Esophagus muscularis mucosa (tissue), 4 donors: ENCODE data around the gene NTN3. TPM values are rescaled to one million over a fixed set of nuclear protein-coding genes. Genes with fewer than 3 reads are reported as not detected.
A peak's percentile ranks its signal among the peaks of the same experiment; 100 is the strongest.

ENCODE experiments used
- DNase-seq: peaks from one replicate; pipeline ENCODE4 v3.0.0-alpha.2; 2017; ENCODE audit errors: extremely low spot score
- H3K27ac ChIP-seq, 4 donors: fragments of 200-600 bp; sonication (generic); replicated peaks in 1 of 4; 1 replicate in 3 of 4; 2 replicates in 1 of 4; pipeline ENCODE4 v1.5.1; 2016 to 2019; ENCODE audit warnings: mild to moderate bottlenecking in 1 of 4
- H3K27me3 ChIP-seq, 4 donors: fragments of 200-600 bp; sonication (generic); one replicate each; pipeline versions ENCODE4 v1.5.1 to v1.6.0; 2016 to 2019
- H3K36me3 ChIP-seq, 4 donors: fragments of 200-600 bp; sonication (generic); one replicate each; pipeline ENCODE4 v1.5.1; 2016 to 2019
- H3K4me1 ChIP-seq, 4 donors: fragments of 200-600 bp; sonication (generic); one replicate each; pipeline ENCODE4 v1.5.1; 2016 to 2019
- H3K4me3 ChIP-seq, 4 donors: fragments of 200-600 bp; sonication (generic); 1 replicate in 2 of 4; 2 replicates in 2 of 4; pipeline ENCODE4 v1.5.1; 2016 to 2019; ENCODE audit warnings: mild to moderate bottlenecking in 4 of 4, moderate library complexity in 1 of 4
- H3K9me3 ChIP-seq, 4 donors: fragments of 200-600 bp; sonication (generic); 1 replicate in 3 of 4; 2 replicates in 1 of 4; pipeline ENCODE4 v1.5.1; 2016 to 2019
- CTCF ChIP-seq, 3 experiments: fragments of 200-600 bp in 2 of 3; fragments of 450-650 bp in 1 of 3; sonication (generic) in 2 of 3; IDR thresholded peaks; one replicate each; pipeline ENCODE4 v1.5.1; 2017 to 2019; ENCODE audit warnings: antibody characterized with exemption in 3 of 3, mild to moderate bottlenecking in 2 of 3, moderate library complexity in 1 of 3
- EP300 ChIP-seq: sonication (generic); formaldehyde crosslinking; IDR thresholded peaks from one replicate; pipeline ENCODE4 v1.6.1; 2017; ENCODE audit warnings: antibody characterized with exemption
- POLR2A ChIP-seq: fragments of 450-650 bp; IDR thresholded peaks from one replicate; pipeline ENCODE4 v1.6.1; 2017; ENCODE audit warnings: antibody characterized with exemption, moderate library complexity, mild to moderate bottlenecking, low read depth
- POLR2AphosphoS5 ChIP-seq, 2 donors: sonication (generic); formaldehyde crosslinking; IDR thresholded peaks; one replicate each; pipeline ENCODE4 v1.6.1; 2017; ENCODE audit warnings: antibody characterized with exemption in 2 of 2
- WGBS: methylation state at CpG from one replicate; pipeline ENCODE4 v1.1.5; 2018; 5-methylcytosine and 5-hydroxymethylcytosine counted together
- intact Hi-C: fragments of 100-400 bp; cut with DNase I; formaldehyde crosslinking; loops from one replicate; pipeline ENCODE4 v1.15.1; 2023
- total RNA-seq, 4 donors: library from RNA; depleted of rRNA; stranded (reverse); fragments of >200 nt; gene quantifications; one replicate each; pipeline versions ENCODE4 v1.1.0 to v1.2.1, GENCODE V29; 2016

Gene NTN3
- total RNA-seq, 4 donors from 2014 or later = 0.19 to 0.42 (median 0.29) TPM; not detected in 1

GRCh38 chr16:2458887-2459646, 12.0 kb upstream of the NTN3 start:
- WGBS = 25% methylated on average over 17 of the region's 18 CpGs
- H3K36me3 ChIP-seq = peaks cover 0 to 11% (median 9%) of the 10 kb centered on the region in 4 donors

GRCh38 chr16:2459647-2460390, 11.3 kb upstream of the NTN3 start, which contains the start of gene TEDC2:
Gene TEDC2 (plus strand): TSS chr16:2460109. CDS start chr16:2460145, 36 bp downstream.
- Histone ChIP-seq H3K4me3 (peak within 1 kb of the TSS; percentile 53 to 64 (median 59)), H3K27ac (peak within 1 kb of the TSS; percentile 45 to 57 (median 55)), H3K4me1 (peaks cover 15 to 20% (median 17%) of the 10 kb centered on the region in 4 donors), H3K36me3 (peaks cover 0 to 10% (median 9%) of the 10 kb centered on the region in 4 donors), H3K9me3 (no peaks in the 10 kb centered on the region), H3K27me3 (no peaks in the 10 kb centered on the region)
- no peak for TF ChIP-seq EP300
- TF ChIP-seq POLR2AphosphoS5 (IDR thresholded peaks at IDR 0.05) = peak in 1 of 2 donors; percentile 77
- under 1% methylated on average over 18 of the region's 66 CpGs for WGBS
- DNase-seq = peak; percentile 98
- intact Hi-C loops = loop anchor here (5.0 kb wide), 1 partner anchor 42 kb away; no protein-coding TSS in a partner anchor

More at GRCh38 chr16:2458887-2459646, 12.0 kb upstream of the NTN3 start:
- Histone ChIP-seq H3K4me1 (peaks cover 15 to 20% (median 17%) of the 10 kb centered on the region in 4 donors), H3K27me3 (no peaks in the 10 kb centered on the region), H3K9me3 (no peaks in the 10 kb centered on the region), H3K27ac (peak overlapping the region; percentile 45 to 57 (median 55)), H3K4me3 (peak overlapping the region; percentile 53 to 64 (median 59))
- intact Hi-C loops = loop anchor here (5.0 kb wide), 1 partner anchor 43 kb away; no protein-coding TSS in a partner anchor
- TF ChIP-seq EP300 = no peak
- DNase-seq = no peak

DNA sequence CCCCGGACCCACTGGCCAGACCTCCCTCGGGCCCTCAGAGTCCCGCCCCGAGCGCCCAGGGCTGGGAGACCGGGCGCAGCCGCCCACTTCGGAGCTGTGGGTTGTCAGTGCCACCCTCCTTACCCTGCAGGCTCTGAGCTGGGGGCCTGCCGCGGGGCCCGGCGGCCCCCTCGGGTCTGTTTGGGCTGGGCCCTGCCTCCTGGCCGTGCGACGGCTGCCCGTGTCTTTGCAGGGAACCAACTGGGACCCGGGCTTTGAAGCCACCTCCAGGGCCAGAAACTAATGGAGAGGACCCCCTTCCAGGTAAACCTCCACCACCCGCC, 10.7 kb upstream of the NTN3 start:
- H3K27ac ChIP-seq = peak overlapping the region in 1 of 4 donors; percentile 57
- 40% methylated on average over 2 of the region's 20 CpGs for WGBS
- DNase-seq = no peak
- intact Hi-C loops = no loop called here
- peak overlapping the region; percentile 53 to 64 (median 59) for H3K4me3 ChIP-seq
- no peak for TF ChIP-seq EP300
- no peak for TF ChIP-seq CTCF (IDR thresholded peaks at IDR 0.05)
- no peak for TF ChIP-seq POLR2A
- no peak for TF ChIP-seq POLR2AphosphoS5 (IDR thresholded peaks at IDR 0.05)
- no peaks in the 10 kb centered on the region for H3K27me3 ChIP-seq
- peaks cover 15 to 20% (median 17%) of the 10 kb centered on the region in 4 donors for H3K4me1 ChIP-seq
- H3K9me3 ChIP-seq = no peaks in the 10 kb centered on the region
- peaks cover 0 to 10% (median 8%) of the 10 kb centered on the region in 4 donors for H3K36me3 ChIP-seq

DNA sequence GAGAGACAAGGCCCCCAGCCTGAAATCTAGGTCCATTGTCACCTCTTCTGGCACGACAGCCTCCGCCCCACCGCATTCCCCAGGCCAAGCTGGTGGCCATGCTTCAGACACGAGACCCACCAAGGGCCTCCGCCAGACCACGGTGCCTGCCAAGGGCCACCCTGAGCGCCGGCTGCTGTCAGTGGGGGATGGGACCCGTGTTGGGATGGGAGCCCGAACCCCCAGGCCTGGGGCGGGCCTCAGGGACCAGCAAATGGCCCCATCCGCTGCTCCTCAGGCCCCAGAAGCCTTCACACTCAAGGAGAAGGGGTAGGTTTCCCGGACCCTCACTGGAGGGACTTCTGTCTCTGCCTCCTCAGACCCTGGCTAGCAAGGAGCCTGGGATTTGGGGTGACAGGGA, 10.2 kb upstream of the NTN3 start:
- H3K9me3 ChIP-seq = no peaks in the 10 kb centered on the region
- DNase-seq = no peak
- no peak for TF ChIP-seq CTCF (IDR thresholded peaks at IDR 0.05)
- no peak for TF ChIP-seq EP300
- no peak for TF ChIP-seq POLR2AphosphoS5 (IDR thresholded peaks at IDR 0.05)
- no peak for TF ChIP-seq POLR2A
- H3K27ac ChIP-seq = no peak overlapping the region
- peaks cover 0 to 10% (median 8%) of the 10 kb centered on the region in 4 donors for H3K36me3 ChIP-seq
- H3K27me3 ChIP-seq = no peaks in the 10 kb centered on the region
- peaks cover 15 to 20% (median 17%) of the 10 kb centered on the region in 4 donors for H3K4me1 ChIP-seq
- H3K4me3 ChIP-seq = no peak overlapping the region
- WGBS = no CpG with 5 or more reads among the region's 13 CpGs
- intact Hi-C loops = no loop called here

- TF ChIP-seq CTCF (IDR thresholded peaks at IDR 0.05) (no peak), POLR2AphosphoS5 (IDR thresholded peaks at IDR 0.05) (no peak), POLR2A (no peak), EP300 (no peak)
- intact Hi-C loops = no loop called here
Observed at GRCh38 chr16:2462031-2462866, 8.8 kb upstream of the NTN3 start.

More at GRCh38 chr16:2462031-2462866, 8.8 kb upstream of the NTN3 start:
- 87% methylated on average over 12 of the region's 23 CpGs for WGBS
- H3K36me3 ChIP-seq = peaks cover 0 to under 1% (median 0%) of the 10 kb centered on the region in 4 donors
- no peak overlapping the region for H3K27ac ChIP-seq
- no peaks in the 10 kb centered on the region for H3K9me3 ChIP-seq
- H3K4me1 ChIP-seq = peaks cover 16 to 24% (median 20%) of the 10 kb centered on the region in 4 donors
- peaks cover 0 to 4% (median 0%) of the 10 kb centered on the region in 4 donors for H3K27me3 ChIP-seq
- DNase-seq = no peak
- no peak overlapping the region for H3K4me3 ChIP-seq
